ENCODE data around the gene DDX23. TPM values are rescaled to one million over a fixed set of nuclear protein-coding genes. Genes with fewer than 3 reads are reported as not detected.

The DDX23 gene
- total RNA-seq: 48.3 and 49.1 TPM in 2 replicates

DNA sequence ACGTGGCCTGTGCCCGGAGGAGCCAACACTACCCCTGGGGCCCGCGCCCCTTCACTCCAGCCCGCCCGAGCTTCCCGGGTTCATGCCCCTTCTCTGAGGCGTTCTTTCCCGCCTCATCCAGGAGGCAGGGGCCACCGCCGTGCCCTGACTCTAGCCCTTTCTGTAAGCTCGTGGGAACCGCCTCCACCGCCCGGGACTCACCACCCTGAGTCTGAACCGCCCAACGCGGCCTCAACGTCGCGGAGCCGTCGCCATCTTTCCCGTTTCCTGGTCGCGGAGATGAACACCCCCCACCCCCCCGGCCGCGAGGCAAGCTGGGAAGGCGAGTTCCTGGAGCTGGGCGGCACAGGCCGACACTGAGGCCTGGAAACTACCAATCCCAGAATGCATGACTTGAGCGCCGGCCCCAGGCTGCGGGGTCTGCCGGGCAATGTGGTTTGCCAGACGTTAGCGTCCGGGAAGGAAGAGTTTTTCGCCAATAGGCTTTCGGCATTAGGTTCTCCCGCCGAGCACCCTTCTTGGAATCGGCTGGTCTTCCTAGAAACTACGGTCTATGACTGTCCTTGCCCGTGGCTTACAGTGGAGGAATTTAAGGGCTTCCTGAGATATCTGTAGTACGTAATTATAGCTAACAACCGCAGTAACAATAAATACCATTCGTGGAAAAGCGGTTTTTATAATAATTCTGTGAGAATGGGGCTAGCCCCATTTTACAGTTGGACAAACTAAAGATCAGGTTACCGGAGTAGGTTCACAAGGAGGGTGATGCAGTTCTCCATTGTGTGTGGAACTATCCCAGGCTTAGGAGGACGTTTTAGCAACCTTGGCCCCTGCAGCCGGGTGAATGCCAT, at the start of gene DDX23:
TSS of gene DDX23 (minus strand) at position 281 of the 851 bp plus-strand sequence. CDS start 6,381 bp downstream, outside the sequence.

DNA sequence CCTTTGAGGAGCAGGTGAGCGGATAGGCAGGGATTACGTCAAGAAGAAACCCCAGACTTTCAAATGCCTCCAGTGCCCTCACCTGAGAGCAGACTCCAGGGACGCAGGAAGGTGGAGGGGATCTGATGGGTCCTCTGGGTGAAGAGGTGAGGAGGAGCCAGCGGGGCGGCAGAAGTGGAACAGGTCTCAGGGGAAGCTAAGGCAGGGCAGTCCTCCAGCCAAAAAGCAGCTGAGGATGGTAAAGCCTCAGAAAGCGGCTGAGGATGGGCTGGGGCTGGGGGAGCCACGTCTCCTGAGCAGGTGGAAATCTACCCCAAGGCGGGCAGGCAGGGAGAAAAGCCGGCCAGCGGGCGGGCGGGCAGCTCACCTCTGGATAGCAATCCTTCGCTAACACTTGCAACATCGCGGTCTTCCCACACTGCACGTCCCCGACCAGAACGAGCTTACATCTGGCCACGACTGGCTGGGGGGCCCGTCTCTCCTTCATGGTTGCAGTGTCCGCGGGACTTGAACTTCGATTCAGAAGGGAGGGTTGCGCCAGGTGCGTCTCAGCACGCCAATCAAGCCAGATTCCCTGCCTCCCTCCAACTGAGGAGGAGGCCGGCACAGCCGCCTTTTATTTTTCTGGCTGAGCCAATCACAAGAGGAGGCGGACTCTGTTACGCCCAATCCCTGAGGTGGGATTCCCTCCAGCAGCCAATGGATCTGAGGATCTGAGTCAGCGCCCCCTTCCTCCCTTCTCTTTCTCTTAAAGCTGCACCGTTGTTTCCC, 13.5 kb upstream of the DDX23 start, which contains the start of gene RND1:
TSS of gene RND1 (minus strand) at position 590 of the 771 bp plus-strand sequence. CDS start at position 487, 103 bp downstream.

DNA sequence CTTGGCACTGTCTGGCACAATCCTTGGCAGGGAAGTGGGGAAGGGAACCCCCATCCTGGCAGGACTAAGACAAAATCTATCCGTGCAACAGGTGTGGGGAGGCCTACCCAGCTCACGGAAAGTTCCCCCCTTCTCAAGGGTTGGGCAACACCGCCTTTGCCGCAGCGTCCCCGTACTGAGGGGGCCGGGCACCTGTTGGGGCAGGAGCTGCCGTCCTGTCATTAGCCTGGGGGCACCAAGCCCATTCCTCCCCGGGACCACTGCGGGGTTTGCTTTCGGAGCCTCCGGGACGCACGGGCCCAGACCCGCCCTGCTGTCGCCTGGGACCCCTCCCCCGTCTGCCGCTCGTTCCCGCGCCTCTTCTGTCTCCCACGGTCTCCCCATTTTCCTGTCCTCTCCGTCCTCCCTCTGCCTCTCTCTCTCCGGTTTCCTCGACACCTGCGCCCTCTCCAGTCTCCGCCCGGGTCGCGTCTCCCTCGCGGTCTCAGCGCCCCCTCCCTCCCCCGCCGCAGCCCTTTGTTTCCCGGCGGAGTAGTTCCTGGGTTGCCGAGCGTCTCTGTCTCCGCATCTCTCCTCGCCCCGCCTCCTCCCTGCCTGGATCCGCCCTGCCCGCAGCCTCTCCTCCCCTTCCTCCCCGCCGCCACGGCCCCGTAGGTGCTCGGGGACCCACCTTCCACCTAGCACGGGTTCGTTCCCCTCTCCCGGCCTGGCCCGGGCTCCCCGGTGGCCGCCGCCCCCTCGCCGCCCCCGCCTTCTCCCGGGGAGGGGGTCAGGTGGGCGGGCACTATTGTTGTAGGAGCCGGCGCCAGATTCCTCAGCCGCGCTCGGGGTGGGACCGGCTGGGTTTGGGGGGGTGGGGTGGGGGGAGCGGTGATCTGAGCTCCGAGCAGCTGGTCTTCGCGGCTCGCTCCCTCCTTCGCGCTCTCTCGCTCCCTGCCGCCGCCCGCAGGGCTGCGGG, 33.8 kb downstream of the DDX23 start, which contains the start of gene CACNB3:
TSS of gene CACNB3 (plus strand) at position 624 of the 958 bp plus-strand sequence. CDS start 434 bp downstream, outside the sequence.

DNA sequence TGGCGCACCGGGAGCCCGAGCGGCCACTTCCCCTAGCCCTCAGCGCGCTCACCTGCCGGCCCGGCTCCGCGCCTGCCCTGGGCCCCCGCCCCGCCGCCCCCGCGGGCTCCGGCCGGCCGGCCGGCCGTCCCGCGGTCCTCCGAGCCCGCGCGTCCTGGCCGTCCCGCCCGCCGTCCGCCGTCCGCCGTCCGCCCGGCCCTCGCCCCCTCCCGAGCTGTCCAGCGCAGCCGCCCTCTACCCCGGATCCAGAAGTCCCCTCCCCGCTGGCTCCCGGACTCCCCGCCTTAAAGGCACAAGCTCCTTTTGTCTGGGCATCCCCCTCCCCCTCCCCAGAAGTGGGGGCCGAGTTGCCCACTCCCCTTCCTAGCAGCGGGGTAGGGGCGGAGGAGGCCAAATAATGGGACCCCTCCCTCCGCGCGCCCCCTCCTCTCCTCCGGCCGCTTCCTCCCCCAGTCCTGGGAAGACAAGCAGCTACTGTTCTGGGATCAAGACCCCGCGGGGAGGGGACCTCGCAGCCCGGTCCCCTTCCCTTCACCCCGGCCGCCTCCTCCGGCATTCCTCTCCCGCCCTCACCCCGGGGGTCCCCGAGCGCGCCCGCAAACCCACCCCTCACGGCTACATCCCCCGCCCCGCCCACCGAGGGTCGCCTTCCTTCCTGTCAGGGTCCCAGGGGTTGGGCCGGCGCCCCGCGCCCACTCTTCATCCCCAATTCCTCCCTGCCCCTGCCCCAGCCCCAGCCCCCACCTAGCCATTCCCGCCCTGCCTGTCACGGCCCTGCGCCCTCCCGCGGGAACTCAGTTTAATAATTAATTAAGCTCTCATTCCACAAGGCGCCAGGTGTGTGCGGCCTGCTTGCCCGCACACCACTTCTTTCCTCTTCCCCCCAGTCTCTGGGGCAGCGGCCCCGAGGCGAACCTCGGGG, 62.8 kb downstream of the DDX23 start, which contains the start of gene ADCY6:
TSS of gene ADCY6 (minus strand) at position 236 of the 922 bp plus-strand sequence. CDS start 5,655 bp downstream, outside the sequence.

Other genes starting within 250 kb of the DDX23 start
- 35.8 and 39.0 TPM in 2 replicates for gene KANSL2, start 169.9 kb downstream of the DDX23 start, total RNA-seq
- gene CCNT1, start 135.5 kb downstream of the DDX23 start, total RNA-seq: 11.8 and 12.5 TPM in 2 replicates
- 12.6 and 13.3 TPM in 2 replicates for gene ADCY6, start 63.1 kb downstream of the DDX23 start, total RNA-seq
- 20.4 and 26.1 TPM in 2 replicates for gene CACNB3, start 33.7 kb downstream of the DDX23 start, total RNA-seq
- gene RND1, start 13.7 kb upstream of the DDX23 start, total RNA-seq: 0.30 TPM in 1 of 2 replicates, not detected in the other
- gene FKBP11, start 73.3 kb upstream of the DDX23 start, total RNA-seq: 40.3 and 47.1 TPM in 2 replicates
- gene ARF3, start 105.3 kb upstream of the DDX23 start, total RNA-seq: 66.6 and 75.1 TPM in 2 replicates
- 0.15 and 0.34 TPM in 2 replicates for gene WNT10B, start 119.6 kb upstream of the DDX23 start, total RNA-seq
- not detected in 2 replicates for gene WNT1, start 126.2 kb upstream of the DDX23 start, total RNA-seq
- gene DDN, start 147.2 kb upstream of the DDX23 start, total RNA-seq: not detected in 2 replicates
- 70.3 and 76.0 TPM in 2 replicates for gene PRKAG1, start 166.6 kb upstream of the DDX23 start, total RNA-seq
- 11.3 and 14.6 TPM in 2 replicates for gene KMT2D, start 208.6 kb upstream of the DDX23 start, total RNA-seq
- 1.0 and 1.5 TPM in 2 replicates for gene RHEBL1, start 217.8 kb upstream of the DDX23 start, total RNA-seq
- gene DHH, start 242.6 kb upstream of the DDX23 start, total RNA-seq: not detected in 2 replicates